ENCODE data around the gene PAQR7. TPM values are rescaled to one million over a fixed set of nuclear protein-coding genes. Genes with fewer than 3 reads are reported as not detected.

The PAQR7 gene
- total RNA-seq, 2 experiments from 2014 or later: 0.22 to 1.3 TPM

GRCh38 chr1:25912076-25912831, 36.7 kb upstream of the PAQR7 start:
- H2AFZ ChIP-seq (ENCODE audit: low read length): no peak overlapping the region
- no peaks in the 10 kb centered on the region for H3K36me3 ChIP-seq (ENCODE audit: insufficient read depth, low read length)
- H4K20me1 ChIP-seq (ENCODE audit: insufficient read depth, low read length): no peaks in the 10 kb centered on the region
- H3K4me3 ChIP-seq (ENCODE audit: low read depth, low read length, poor library complexity, severe bottlenecking): no peak overlapping the region
- intact Hi-C loops (cut with micrococcal nuclease; ENCODE audit: unreplicated experiment): no loop called here
- H3K27ac ChIP-seq (ENCODE audit: low read depth, low read length, poor library complexity, severe bottlenecking): no peak overlapping the region
- H3K4me1 ChIP-seq (ENCODE audit: insufficient read depth, low read length, poor library complexity, severe bottlenecking): peaks cover 14% of the 10 kb centered on the region
- no peaks in the 10 kb centered on the region for H3K79me2 ChIP-seq (ENCODE audit: insufficient read depth, low read depth, low read length)
- ChIA-PET CTCF (ENCODE audit: unreplicated experiment) (interaction anchor here (1.0 kb wide), 1 partner anchor 17 kb away, joined by 3 read pairs; no protein-coding TSS in a partner anchor), POLR2A (interaction anchor here (0.6 to 1.3 kb wide), 2 partner anchors 67 to 85 kb away, joined by 3 read pairs; partner anchors contain the start of gene PAFAH2)
- no peaks in the 10 kb centered on the region for H3K9me3 ChIP-seq (ENCODE audit: low read length)
- TF ChIP-seq CTCF (conservative IDR thresholded peaks at IDR 0.05; ENCODE audit: low read length) (no peak), EZH2phosphoT487 (IDR thresholded peaks at IDR 0.05; ENCODE audit: borderline replicate concordance, low read depth, low read length) (no peak)
- BruUV-seq (replicated peaks): no TSS peak
- no peak overlapping the region for H3K4me2 ChIP-seq (ENCODE audit: low read length)
- no peaks in the 10 kb centered on the region for H3K9me2 ChIP-seq (ENCODE audit: insufficient read depth, low read length)
- no peak for DNase-seq (ENCODE audit: low spot score)

DNA sequence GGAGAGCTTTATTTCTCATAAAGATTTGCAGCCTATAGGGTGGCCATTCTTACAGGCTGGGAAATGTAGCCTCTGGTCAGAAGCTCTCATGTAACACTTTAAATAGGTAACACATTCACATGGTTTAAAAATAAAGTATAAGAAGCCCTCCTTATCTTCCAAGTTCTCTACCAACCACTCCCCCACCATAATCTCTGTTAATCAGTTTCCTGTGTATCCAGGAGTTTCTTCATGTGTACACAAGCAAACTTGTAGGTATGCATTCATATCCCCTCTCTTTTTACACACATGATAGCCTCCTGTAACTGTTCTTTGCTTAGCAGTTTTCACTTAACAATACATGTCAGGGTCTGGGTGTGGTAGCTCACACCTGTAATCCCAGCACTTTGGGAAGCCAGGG, 35.7 kb upstream of the PAQR7 start:
- Histone ChIP-seq H3K4me2 (ENCODE audit: low read length) (no peak overlapping the region), H2AFZ (ENCODE audit: low read length) (no peak overlapping the region), H3K27ac (ENCODE audit: low read depth, low read length, poor library complexity, severe bottlenecking) (no peak overlapping the region), H3K9me3 (ENCODE audit: low read length) (no peaks in the 10 kb centered on the region), H4K20me1 (ENCODE audit: insufficient read depth, low read length) (no peaks in the 10 kb centered on the region), H3K36me3 (ENCODE audit: insufficient read depth, low read length) (no peaks in the 10 kb centered on the region), H3K9me2 (ENCODE audit: insufficient read depth, low read length) (no peaks in the 10 kb centered on the region), H3K79me2 (ENCODE audit: insufficient read depth, low read depth, low read length) (no peaks in the 10 kb centered on the region), H3K4me1 (ENCODE audit: insufficient read depth, low read length, poor library complexity, severe bottlenecking) (peaks cover 22% of the 10 kb centered on the region), H3K4me3 (ENCODE audit: low read depth, low read length, poor library complexity, severe bottlenecking) (no peak overlapping the region)
- no peak for DNase-seq (ENCODE audit: low spot score)
- intact Hi-C loops (cut with micrococcal nuclease; ENCODE audit: unreplicated experiment): no loop called here
- BruUV-seq (replicated peaks): no TSS peak
- CTCF ChIA-PET (ENCODE audit: unreplicated experiment): interaction anchor here (0.6 kb wide), 1 partner anchor 60 kb away, joined by 3 read pairs; no protein-coding TSS in a partner anchor
- TF ChIP-seq CTCF (conservative IDR thresholded peaks at IDR 0.05; ENCODE audit: low read length): no peak
- POLR2A ChIA-PET: interaction anchor here (1.3 kb wide), 1 partner anchor 86 kb away, joined by 3 read pairs; the partner anchor contains the start of gene PAFAH2

GRCh38 chr1:25909040-25909439, 33.5 kb upstream of the PAQR7 start:
- TF ChIP-seq EZH2phosphoT487 (IDR thresholded peaks at IDR 0.05; ENCODE audit: borderline replicate concordance, low read depth, low read length) (no peak), CTCF (conservative IDR thresholded peaks at IDR 0.05; ENCODE audit: low read length) (no peak)
- peaks cover 12% of the 10 kb centered on the region for H4K20me1 ChIP-seq (ENCODE audit: insufficient read depth, low read length)
- ChIA-PET CTCF (ENCODE audit: unreplicated experiment) (no interaction called here), POLR2A (interaction anchor here (5.1 kb wide), 1 partner anchor 88 kb away, joined by 18 read pairs; the partner anchor contains the start of gene PAFAH2)
- no peaks in the 10 kb centered on the region for H3K9me3 ChIP-seq (ENCODE audit: low read length)
- H3K36me3 ChIP-seq (ENCODE audit: insufficient read depth, low read length): peaks cover 12% of the 10 kb centered on the region
- no peak overlapping the region for H3K27ac ChIP-seq (ENCODE audit: low read depth, low read length, poor library complexity, severe bottlenecking)
- no peak overlapping the region for H3K4me2 ChIP-seq (ENCODE audit: low read length)
- intact Hi-C loops (cut with micrococcal nuclease; ENCODE audit: unreplicated experiment): no loop called here
- peaks cover 18% of the 10 kb centered on the region for H3K4me1 ChIP-seq (ENCODE audit: insufficient read depth, low read length, poor library complexity, severe bottlenecking)
- H3K4me3 ChIP-seq (ENCODE audit: low read depth, low read length, poor library complexity, severe bottlenecking): no peak overlapping the region
- H3K79me2 ChIP-seq (ENCODE audit: insufficient read depth, low read depth, low read length): peaks cover 13% of the 10 kb centered on the region
- BruUV-seq (replicated peaks): no TSS peak
- no peaks in the 10 kb centered on the region for H3K9me2 ChIP-seq (ENCODE audit: insufficient read depth, low read length)
- no peak for DNase-seq (ENCODE audit: low spot score)
- no peak overlapping the region for H2AFZ ChIP-seq (ENCODE audit: low read length)

Data from OCI-LY7 (cell line).